Measurements from ENCODE around the gene SLC9B2. TPM values are rescaled to one million over a fixed set of nuclear protein-coding genes. Genes with fewer than 3 reads are reported as not detected.

Gene SLC9B2
- total RNA-seq, 1 donor from 2014 or later, result 6.2 TPM

DNA sequence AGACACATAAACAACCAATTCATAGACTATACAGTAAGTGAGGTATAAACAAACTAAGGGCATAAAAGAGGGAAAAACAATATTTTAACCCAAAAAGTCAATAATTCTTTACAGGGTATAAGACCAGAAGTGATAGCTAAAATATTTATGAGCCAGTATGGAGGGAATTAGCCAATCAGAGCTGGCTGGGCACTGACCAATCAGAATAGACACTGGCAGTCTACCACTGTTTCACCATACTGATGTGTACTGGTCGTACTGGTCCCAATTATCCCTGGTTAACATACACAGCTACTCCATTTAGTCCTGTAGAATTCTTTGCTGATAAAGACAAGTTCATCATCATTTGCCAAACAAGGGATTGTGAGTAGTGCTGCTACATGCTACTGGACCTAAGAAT is 47.3 kb downstream of the SLC9B2 start:
- H3K4me3 ChIP-seq, result no peak overlapping the region
- no peaks in the 10 kb centered on the region for H3K4me1 ChIP-seq
- TF ChIP-seq CTCF (IDR thresholded peaks at IDR 0.05), result no peak
- no peaks in the 10 kb centered on the region for H3K36me3 ChIP-seq
- H3K9me3 ChIP-seq, result no peaks in the 10 kb centered on the region
- ATAC-seq, result no peak
- no peak overlapping the region for H3K27ac ChIP-seq
- H3K27me3 ChIP-seq, result no peaks in the 10 kb centered on the region
- no peak for DNase-seq
- intact Hi-C loops (cut with DNase I), result no loop called here

GRCh38 chr4:103026868-103027267 is 49.7 kb downstream of the SLC9B2 start:
- no peaks in the 10 kb centered on the region for H3K4me1 ChIP-seq
- intact Hi-C loops (cut with DNase I), result no loop called here
- no peak for TF ChIP-seq CTCF (IDR thresholded peaks at IDR 0.05)
- no peaks in the 10 kb centered on the region for H3K9me3 ChIP-seq
- DNase-seq (no peak), ATAC-seq (no peak)
- H3K4me3 ChIP-seq, result no peak overlapping the region
- no peak overlapping the region for H3K27ac ChIP-seq
- H3K27me3 ChIP-seq, result no peaks in the 10 kb centered on the region
- H3K36me3 ChIP-seq, result no peaks in the 10 kb centered on the region

- no peak for ATAC-seq
Observed at GRCh38 chr4:103024996-103025395, 51.6 kb downstream of the SLC9B2 start.

DNA sequence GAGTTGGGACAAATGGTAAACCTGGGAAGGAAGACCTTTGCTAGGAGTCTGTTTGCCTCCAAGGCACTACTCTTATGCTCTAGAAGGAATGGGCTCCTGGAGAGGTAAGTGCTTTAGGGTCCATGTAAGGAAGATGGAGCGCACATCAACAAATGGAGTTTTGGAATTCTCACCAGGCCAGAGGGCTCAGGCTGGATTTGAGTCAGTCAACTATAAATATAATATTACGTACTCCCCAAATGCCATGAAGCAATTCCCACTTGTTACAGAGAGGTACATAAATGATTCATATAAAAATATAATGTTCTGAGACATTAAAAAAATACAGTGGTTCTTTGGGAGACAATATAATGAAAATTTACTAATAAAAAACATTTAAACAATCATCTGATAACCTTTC is 55.4 kb downstream of the SLC9B2 start:
- intact Hi-C loops (cut with DNase I), result no loop called here
- no peak overlapping the region for H3K27ac ChIP-seq
- ATAC-seq (no peak), DNase-seq (no peak)
- no peaks in the 10 kb centered on the region for H3K9me3 ChIP-seq
- H3K36me3 ChIP-seq, result no peaks in the 10 kb centered on the region
- peaks cover 5% of the 10 kb centered on the region for H3K4me1 ChIP-seq
- no peaks in the 10 kb centered on the region for H3K27me3 ChIP-seq
- TF ChIP-seq CTCF (IDR thresholded peaks at IDR 0.05), result no peak
- H3K4me3 ChIP-seq, result no peak overlapping the region

More at GRCh38 chr4:103024996-103025395, 51.6 kb downstream of the SLC9B2 start:
- H3K27me3 ChIP-seq, result no peaks in the 10 kb centered on the region
- DNase-seq, result no peak
- no peak overlapping the region for H3K27ac ChIP-seq
- no peaks in the 10 kb centered on the region for H3K4me1 ChIP-seq
- H3K4me3 ChIP-seq, result no peak overlapping the region
- TF ChIP-seq CTCF (IDR thresholded peaks at IDR 0.05), result no peak
- intact Hi-C loops (cut with DNase I), result no loop called here
- no peaks in the 10 kb centered on the region for H3K9me3 ChIP-seq
- H3K36me3 ChIP-seq, result no peaks in the 10 kb centered on the region

GRCh38 chr4:103019308-103020124 is 57.0 kb downstream of the SLC9B2 start, which contains the start of gene SLC9B1:
Gene SLC9B1, minus strand, starts transcription at chr4:103019705. Its CDS starts 27,994 bp downstream, at chr4:102991711.
- ATAC-seq (peak; percentile 99), DNase-seq (peak; percentile 98)
- Histone ChIP-seq H3K36me3 (no peaks in the 10 kb centered on the region), H3K9me3 (no peaks in the 10 kb centered on the region), H3K27me3 (no peaks in the 10 kb centered on the region), H3K27ac (peak within 1 kb of the TSS; percentile 94), H3K4me3 (peak within 1 kb of the TSS; percentile 58), H3K4me1 (peaks cover 5% of the 10 kb centered on the region)
- no peak for TF ChIP-seq CTCF (IDR thresholded peaks at IDR 0.05)
- intact Hi-C loops (cut with DNase I), result no loop called here
